ENCODE measurements around the gene CENPP. TPM values are rescaled to one million over a fixed set of nuclear protein-coding genes. Genes with fewer than 3 reads are reported as not detected.

CENPP gene
- total and polyA plus RNA-seq, 4 donors: 0.62 to 8.7 (median 1.3) TPM

DNA sequence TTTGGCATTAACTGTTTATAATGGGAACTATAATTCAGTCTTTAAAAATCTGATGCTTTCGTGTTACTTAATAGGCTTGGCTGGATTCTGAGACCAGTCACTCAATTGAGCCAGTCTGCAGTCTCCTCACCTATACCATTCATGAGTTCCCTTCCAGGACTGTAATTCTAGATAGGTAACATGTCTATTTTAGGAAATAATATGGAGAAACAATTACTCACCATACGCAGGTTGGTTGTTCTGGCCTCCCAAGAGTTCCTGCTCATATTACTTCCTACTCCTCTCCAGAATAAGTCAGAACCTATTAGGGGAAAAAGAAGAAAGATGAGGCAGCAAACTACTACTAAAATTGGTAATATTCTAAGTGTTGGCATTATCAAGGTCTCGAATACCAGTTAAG is 27.7 kb upstream of the CENPP start:
- H3K4me3 ChIP-seq (ENCODE audit: low read depth in 1 of 3, low read length in 3 of 3): no peak overlapping the region
- no peaks in the 10 kb centered on the region for H3K27me3 ChIP-seq (ENCODE audit: control insufficient read depth in 4 of 4, insufficient read depth in 4 of 4, low read length in 3 of 4)
- 89% methylated on average over 3 of the region's 3 CpGs for WGBS
- no peaks in the 10 kb centered on the region for H3K9me3 ChIP-seq (ENCODE audit: control insufficient read depth in 4 of 4, low read length in 3 of 4)
- no peak for TF ChIP-seq RXRA (IDR thresholded peaks at IDR 0.05)
- no peak for TF ChIP-seq FOXA2 (IDR thresholded peaks at IDR 0.05)
- TF ChIP-seq NR2F2 (IDR thresholded peaks at IDR 0.05): no peak
- no peak for TF ChIP-seq EGR1 (IDR thresholded peaks at IDR 0.05; ENCODE audit: low read depth in 2 of 2)
- no peak for TF ChIP-seq HNF4G (IDR thresholded peaks at IDR 0.05)
- TF ChIP-seq JUND (IDR thresholded peaks at IDR 0.05): no peak
- TF ChIP-seq, protein P1, sequence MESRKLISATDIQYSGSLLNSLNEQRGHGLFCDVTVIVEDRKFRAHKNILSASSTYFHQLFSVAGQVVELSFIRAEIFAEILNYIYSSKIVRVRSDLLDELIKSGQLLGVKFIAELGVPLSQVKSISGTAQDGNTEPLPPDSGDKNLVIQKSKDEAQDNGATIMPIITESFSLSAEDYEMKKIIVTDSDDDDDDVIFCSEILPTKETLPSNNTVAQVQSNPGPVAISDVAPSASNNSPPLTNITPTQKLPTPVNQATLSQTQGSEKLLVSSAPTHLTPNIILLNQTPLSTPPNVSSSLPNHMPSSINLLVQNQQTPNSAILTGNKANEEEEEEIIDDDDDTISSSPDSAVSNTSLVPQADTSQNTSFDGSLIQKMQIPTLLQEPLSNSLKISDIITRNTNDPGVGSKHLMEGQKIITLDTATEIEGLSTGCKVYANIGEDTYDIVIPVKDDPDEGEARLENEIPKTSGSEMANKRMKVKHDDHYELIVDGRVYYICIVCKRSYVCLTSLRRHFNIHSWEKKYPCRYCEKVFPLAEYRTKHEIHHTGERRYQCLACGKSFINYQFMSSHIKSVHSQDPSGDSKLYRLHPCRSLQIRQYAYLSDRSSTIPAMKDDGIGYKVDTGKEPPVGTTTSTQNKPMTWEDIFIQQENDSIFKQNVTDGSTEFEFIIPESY (IDR thresholded peaks at IDR 0.05): no peak
- TF ChIP-seq, protein P2, sequence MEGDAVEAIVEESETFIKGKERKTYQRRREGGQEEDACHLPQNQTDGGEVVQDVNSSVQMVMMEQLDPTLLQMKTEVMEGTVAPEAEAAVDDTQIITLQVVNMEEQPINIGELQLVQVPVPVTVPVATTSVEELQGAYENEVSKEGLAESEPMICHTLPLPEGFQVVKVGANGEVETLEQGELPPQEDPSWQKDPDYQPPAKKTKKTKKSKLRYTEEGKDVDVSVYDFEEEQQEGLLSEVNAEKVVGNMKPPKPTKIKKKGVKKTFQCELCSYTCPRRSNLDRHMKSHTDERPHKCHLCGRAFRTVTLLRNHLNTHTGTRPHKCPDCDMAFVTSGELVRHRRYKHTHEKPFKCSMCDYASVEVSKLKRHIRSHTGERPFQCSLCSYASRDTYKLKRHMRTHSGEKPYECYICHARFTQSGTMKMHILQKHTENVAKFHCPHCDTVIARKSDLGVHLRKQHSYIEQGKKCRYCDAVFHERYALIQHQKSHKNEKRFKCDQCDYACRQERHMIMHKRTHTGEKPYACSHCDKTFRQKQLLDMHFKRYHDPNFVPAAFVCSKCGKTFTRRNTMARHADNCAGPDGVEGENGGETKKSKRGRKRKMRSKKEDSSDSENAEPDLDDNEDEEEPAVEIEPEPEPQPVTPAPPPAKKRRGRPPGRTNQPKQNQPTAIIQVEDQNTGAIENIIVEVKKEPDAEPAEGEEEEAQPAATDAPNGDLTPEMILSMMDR (IDR thresholded peaks at IDR 0.05; ENCODE audit: low read depth, low read length, missing input control): no peak
- no peak for TF ChIP-seq RAD21 (IDR thresholded peaks at IDR 0.05)
- no peak for TF ChIP-seq GABPA (IDR thresholded peaks at IDR 0.05 in 1 of 2, conservative IDR thresholded peaks at IDR 0.05 in 1 of 2)
- TF ChIP-seq HNF4A (conservative IDR thresholded peaks at IDR 0.05): no peak
- no peak for TF ChIP-seq SP1 (IDR thresholded peaks at IDR 0.05)
- TF ChIP-seq, protein P3, sequence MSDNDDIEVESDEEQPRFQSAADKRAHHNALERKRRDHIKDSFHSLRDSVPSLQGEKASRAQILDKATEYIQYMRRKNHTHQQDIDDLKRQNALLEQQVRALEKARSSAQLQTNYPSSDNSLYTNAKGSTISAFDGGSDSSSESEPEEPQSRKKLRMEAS (IDR thresholded peaks at IDR 0.05): no peak
- TF ChIP-seq, protein P4, sequence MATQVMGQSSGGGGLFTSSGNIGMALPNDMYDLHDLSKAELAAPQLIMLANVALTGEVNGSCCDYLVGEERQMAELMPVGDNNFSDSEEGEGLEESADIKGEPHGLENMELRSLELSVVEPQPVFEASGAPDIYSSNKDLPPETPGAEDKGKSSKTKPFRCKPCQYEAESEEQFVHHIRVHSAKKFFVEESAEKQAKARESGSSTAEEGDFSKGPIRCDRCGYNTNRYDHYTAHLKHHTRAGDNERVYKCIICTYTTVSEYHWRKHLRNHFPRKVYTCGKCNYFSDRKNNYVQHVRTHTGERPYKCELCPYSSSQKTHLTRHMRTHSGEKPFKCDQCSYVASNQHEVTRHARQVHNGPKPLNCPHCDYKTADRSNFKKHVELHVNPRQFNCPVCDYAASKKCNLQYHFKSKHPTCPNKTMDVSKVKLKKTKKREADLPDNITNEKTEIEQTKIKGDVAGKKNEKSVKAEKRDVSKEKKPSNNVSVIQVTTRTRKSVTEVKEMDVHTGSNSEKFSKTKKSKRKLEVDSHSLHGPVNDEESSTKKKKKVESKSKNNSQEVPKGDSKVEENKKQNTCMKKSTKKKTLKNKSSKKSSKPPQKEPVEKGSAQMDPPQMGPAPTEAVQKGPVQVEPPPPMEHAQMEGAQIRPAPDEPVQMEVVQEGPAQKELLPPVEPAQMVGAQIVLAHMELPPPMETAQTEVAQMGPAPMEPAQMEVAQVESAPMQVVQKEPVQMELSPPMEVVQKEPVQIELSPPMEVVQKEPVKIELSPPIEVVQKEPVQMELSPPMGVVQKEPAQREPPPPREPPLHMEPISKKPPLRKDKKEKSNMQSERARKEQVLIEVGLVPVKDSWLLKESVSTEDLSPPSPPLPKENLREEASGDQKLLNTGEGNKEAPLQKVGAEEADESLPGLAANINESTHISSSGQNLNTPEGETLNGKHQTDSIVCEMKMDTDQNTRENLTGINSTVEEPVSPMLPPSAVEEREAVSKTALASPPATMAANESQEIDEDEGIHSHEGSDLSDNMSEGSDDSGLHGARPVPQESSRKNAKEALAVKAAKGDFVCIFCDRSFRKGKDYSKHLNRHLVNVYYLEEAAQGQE (IDR thresholded peaks at IDR 0.05): no peak
- DNase-seq (ENCODE audit: low spot score): no peak
- no peak overlapping the region for H3K9ac ChIP-seq (ENCODE audit: low read depth in 1 of 2, low read length in 2 of 2)
- peaks cover 3 to 8% (median 6%) of the 10 kb centered on the region in 4 donors for H3K4me1 ChIP-seq (ENCODE audit: control insufficient read depth in 4 of 4, insufficient read depth in 4 of 4, low read length in 3 of 4)
- H3K36me3 ChIP-seq (ENCODE audit: control insufficient read depth in 4 of 4, insufficient read depth in 3 of 4, low read depth in 1 of 4, low read length in 3 of 4): peaks cover 1 to 50% (median 33%) of the 10 kb centered on the region in 4 donors
- H3K27ac ChIP-seq (ENCODE audit: low read depth in 1 of 2, low read length in 2 of 2): no peak overlapping the region

DNA sequence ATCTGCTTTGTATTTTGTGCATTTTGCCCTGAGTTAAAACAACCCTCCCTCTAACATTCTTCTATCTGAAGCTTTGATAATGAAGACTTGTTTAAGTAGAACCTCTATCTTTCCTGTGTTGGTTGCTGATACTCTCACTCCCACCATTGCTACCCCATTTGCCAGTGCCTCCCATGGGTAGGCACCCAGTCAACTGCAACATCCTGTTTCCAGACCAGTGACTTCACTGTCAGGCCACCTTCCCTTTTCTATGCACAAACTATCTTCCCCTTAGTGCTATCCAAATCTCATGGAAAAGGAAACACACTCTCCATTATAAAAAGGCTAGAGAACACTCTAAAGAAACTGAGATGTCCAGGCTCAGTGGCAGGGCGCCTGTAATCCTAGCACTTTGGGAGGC is 26.6 kb upstream of the CENPP start:
- peaks cover 3 to 59% (median 42%) of the 10 kb centered on the region in 4 donors for H3K36me3 ChIP-seq (ENCODE audit: control insufficient read depth in 4 of 4, insufficient read depth in 3 of 4, low read depth in 1 of 4, low read length in 3 of 4)
- H3K27ac ChIP-seq (ENCODE audit: low read depth in 1 of 2, low read length in 2 of 2): no peak overlapping the region
- H3K4me1 ChIP-seq (ENCODE audit: control insufficient read depth in 4 of 4, insufficient read depth in 4 of 4, low read length in 3 of 4): peaks cover 3 to 7% (median 6%) of the 10 kb centered on the region in 4 donors
- no peak for DNase-seq (ENCODE audit: low spot score)
- H3K27me3 ChIP-seq (ENCODE audit: control insufficient read depth in 4 of 4, insufficient read depth in 4 of 4, low read length in 3 of 4): no peaks in the 10 kb centered on the region
- WGBS: 89% methylated on average over 1 of the region's 1 CpG
- no peak overlapping the region for H3K9ac ChIP-seq (ENCODE audit: low read depth in 1 of 2, low read length in 2 of 2)
- no peaks in the 10 kb centered on the region for H3K9me3 ChIP-seq (ENCODE audit: control insufficient read depth in 4 of 4, low read length in 3 of 4)
- no peak overlapping the region for H3K4me3 ChIP-seq (ENCODE audit: low read depth in 1 of 3, low read length in 3 of 3)
- TF ChIP-seq NR2F2 (IDR thresholded peaks at IDR 0.05) (no peak), FOXA1 (IDR thresholded peaks at IDR 0.05) (no peak), GABPA (IDR thresholded peaks at IDR 0.05 in 1 of 2, conservative IDR thresholded peaks at IDR 0.05 in 1 of 2) (no peak), EGR1 (IDR thresholded peaks at IDR 0.05; ENCODE audit: low read depth in 2 of 2) (no peak), TAF1 (conservative IDR thresholded peaks at IDR 0.05) (no peak)
- TF ChIP-seq, protein P5, sequence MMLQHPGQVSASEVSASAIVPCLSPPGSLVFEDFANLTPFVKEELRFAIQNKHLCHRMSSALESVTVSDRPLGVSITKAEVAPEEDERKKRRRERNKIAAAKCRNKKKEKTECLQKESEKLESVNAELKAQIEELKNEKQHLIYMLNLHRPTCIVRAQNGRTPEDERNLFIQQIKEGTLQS (IDR thresholded peaks at IDR 0.05): no peak
- TF ChIP-seq, protein P1 (IDR thresholded peaks at IDR 0.05): no peak
